Endodermal cell (in vitro differentiated cells): ENCODE data around the gene ALDOC. TPM values are rescaled to one million over a fixed set of nuclear protein-coding genes. Genes with fewer than 3 reads are reported as not detected.
A peak's percentile ranks its signal among the peaks of the same experiment; 100 is the strongest.

Source experiments
- DNase-seq: peaks from one replicate; pipeline ENCODE4 v3.0.0-alpha.2; 2017
- H3K27ac ChIP-seq: 2 replicates; pipeline ENCODE4 v1.5.1; 2013; ENCODE audit warnings: mild to moderate bottlenecking, low read depth, low read length, moderate library complexity
- H3K27me3 ChIP-seq: 2 replicates; pipeline ENCODE4 v1.6.1; 2013; ENCODE audit warnings: mild to moderate bottlenecking, low read length, moderate library complexity; ENCODE audit not compliant: insufficient read depth, control insufficient read depth, poor library complexity, severe bottlenecking
- H3K36me3 ChIP-seq: 2 replicates; pipeline ENCODE4 v1.7.0; 2013; ENCODE audit warnings: mild to moderate bottlenecking, low read length, moderate library complexity; ENCODE audit not compliant: control insufficient read depth, insufficient read depth
- H3K4me1 ChIP-seq: one replicate; pipeline ENCODE4 v1.7.0; 2013; ENCODE audit warnings: low read length; ENCODE audit not compliant: control insufficient read depth, insufficient read depth
- H3K4me3 ChIP-seq: 2 replicates; pipeline ENCODE4 v1.5.1; 2013; ENCODE audit warnings: mild to moderate bottlenecking, low read length, moderate library complexity
- H3K9ac ChIP-seq: 2 replicates; pipeline ENCODE4 v1.6.1; 2013; ENCODE audit warnings: mild to moderate bottlenecking, low read length, moderate library complexity; ENCODE audit not compliant: poor library complexity, severe bottlenecking; ENCODE audit errors: extremely low read depth
- H3K9me3 ChIP-seq: 2 replicates; pipeline ENCODE4 v1.6.1; 2013; ENCODE audit warnings: mild to moderate bottlenecking, low read length, moderate library complexity; ENCODE audit not compliant: control insufficient read depth
- H3K27ac Mint-ChIP-seq: 2 replicates; pipeline ENCODE4 v1.8.0; 2020; ENCODE audit warnings: mixed read lengths
- H3K27me3 Mint-ChIP-seq: 2 replicates; pipeline ENCODE4 v1.8.0; 2021; ENCODE audit warnings: mild to moderate bottlenecking, mixed read lengths; ENCODE audit not compliant: insufficient read depth
- H3K36me3 Mint-ChIP-seq: 2 replicates; pipeline ENCODE4 v1.8.0; 2020; ENCODE audit warnings: low read depth, mixed read lengths
- H3K4me1 Mint-ChIP-seq: 2 replicates; pipeline ENCODE4 v1.8.0; 2020; ENCODE audit warnings: mixed read lengths
- H3K4me3 Mint-ChIP-seq: 2 replicates; pipeline ENCODE4 v1.8.0; 2020; ENCODE audit warnings: mild to moderate bottlenecking, moderate library complexity, mixed read lengths
- H3K9me3 Mint-ChIP-seq: 2 replicates; pipeline ENCODE4 v1.8.0; 2020; ENCODE audit warnings: mild to moderate bottlenecking, mixed read lengths
- WGBS, 2 experiments: methylation state at CpG; one replicate each; pipeline versions ENCODE4 v1.1.5 to v1.1.7; 2013; ENCODE audit warnings: missing lambda C conversion rate in 2 of 2, mixed read lengths in 1 of 2; ENCODE audit not compliant: insufficient coverage in 1 of 2, insufficient read length in 1 of 2; 5-methylcytosine and 5-hydroxymethylcytosine counted together
- total RNA-seq, 2 donors: library from RNA; stranded (reverse); fragmentation: NEBNext Ultra II Directional in 1 of 2; extraction: Animal tissue kit (Norgen Biotek cat#: 25700) in 1 of 2; gene quantifications; 2 replicates in 1 of 2; 3 replicates in 1 of 2; pipeline ENCODE4 v1.2.1, GENCODE V29; 2021
- TF ChIP-seq, protein P1 (sequence below): fragments of 200-600 bp; sonication (generic); conservative IDR thresholded peaks from 2 replicates; pipeline ENCODE4 v1.5.0; 2021; ENCODE audit warnings: antibody characterized with exemption, mild to moderate bottlenecking

Gene ALDOC
- total RNA-seq, 2 donors from 2014 or later: 12.3 to 14.1 TPM

DNA sequence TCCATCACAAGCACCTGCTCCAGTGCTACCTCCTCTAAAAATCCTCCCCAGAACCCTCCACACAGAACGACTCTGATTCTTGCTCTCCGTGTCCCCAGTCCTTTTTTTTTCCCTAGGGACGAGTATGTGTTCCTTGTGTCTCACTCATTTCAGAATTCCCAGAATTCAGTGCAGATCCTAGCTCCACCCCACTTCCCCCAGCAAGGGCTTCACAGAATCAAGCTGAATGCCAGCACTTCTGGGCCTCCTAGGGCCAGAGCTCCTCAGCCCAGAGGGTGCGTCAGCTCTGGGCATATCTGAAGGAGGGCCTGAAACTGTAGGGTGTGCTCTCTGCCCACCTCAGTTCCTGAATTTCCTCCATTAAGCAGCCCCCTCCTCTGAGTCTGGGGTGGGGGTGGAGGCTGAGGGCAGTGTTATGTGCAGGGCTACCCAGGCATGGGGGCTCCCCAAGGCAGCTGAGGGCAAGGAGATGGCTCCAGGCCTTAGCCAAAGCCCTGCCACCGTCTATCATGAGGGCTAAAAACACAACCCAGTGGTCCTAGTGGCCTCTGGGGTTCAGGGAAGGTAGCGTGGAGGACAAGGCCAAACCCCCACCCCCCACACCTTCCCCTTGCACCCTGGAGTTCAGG lies 30.8 kb downstream of the ALDOC start:
- peaks cover 4% of the 10 kb centered on the region for H3K4me1 ChIP-seq
- 86 to 93% methylated on average over 4 to 6 of the region's 6 CpGs for WGBS, 2 experiments
- no peaks in the 10 kb centered on the region for H3K9me3 Mint-ChIP-seq
- no peaks in the 10 kb centered on the region for H3K27me3 ChIP-seq
- no peak overlapping the region for H3K27ac ChIP-seq
- H3K4me3 ChIP-seq: no peak overlapping the region
- TF ChIP-seq, protein P1, sequence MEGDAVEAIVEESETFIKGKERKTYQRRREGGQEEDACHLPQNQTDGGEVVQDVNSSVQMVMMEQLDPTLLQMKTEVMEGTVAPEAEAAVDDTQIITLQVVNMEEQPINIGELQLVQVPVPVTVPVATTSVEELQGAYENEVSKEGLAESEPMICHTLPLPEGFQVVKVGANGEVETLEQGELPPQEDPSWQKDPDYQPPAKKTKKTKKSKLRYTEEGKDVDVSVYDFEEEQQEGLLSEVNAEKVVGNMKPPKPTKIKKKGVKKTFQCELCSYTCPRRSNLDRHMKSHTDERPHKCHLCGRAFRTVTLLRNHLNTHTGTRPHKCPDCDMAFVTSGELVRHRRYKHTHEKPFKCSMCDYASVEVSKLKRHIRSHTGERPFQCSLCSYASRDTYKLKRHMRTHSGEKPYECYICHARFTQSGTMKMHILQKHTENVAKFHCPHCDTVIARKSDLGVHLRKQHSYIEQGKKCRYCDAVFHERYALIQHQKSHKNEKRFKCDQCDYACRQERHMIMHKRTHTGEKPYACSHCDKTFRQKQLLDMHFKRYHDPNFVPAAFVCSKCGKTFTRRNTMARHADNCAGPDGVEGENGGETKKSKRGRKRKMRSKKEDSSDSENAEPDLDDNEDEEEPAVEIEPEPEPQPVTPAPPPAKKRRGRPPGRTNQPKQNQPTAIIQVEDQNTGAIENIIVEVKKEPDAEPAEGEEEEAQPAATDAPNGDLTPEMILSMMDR: no peak
- no peak overlapping the region for H3K4me3 Mint-ChIP-seq
- no peak overlapping the region for H3K9ac ChIP-seq
- no peaks in the 10 kb centered on the region for H3K9me3 ChIP-seq
- peaks cover 6% of the 10 kb centered on the region for H3K36me3 Mint-ChIP-seq
- DNase-seq: peak; percentile 52
- H3K27me3 Mint-ChIP-seq: no peaks in the 10 kb centered on the region
- H3K4me1 Mint-ChIP-seq: peaks cover 17% of the 10 kb centered on the region
- no peak overlapping the region for H3K27ac Mint-ChIP-seq
- H3K36me3 ChIP-seq: no peaks in the 10 kb centered on the region

DNA sequence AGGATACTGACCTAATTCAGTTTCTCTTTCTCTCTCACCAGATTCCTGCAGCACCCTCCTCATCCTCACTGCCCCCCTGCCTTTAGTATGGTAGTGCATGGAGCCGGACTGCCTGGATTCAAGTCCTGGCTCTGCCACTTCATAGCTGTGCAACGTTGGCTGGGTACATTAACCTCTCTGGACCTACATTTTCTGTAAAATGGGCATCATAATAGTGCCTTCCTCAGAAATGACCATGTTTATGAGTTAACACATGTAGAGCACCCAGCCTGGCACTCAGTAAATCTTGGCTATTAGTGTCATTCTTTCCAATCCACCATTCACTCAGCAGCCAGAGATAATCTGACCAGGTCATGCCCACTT lies 31.6 kb downstream of the ALDOC start:
- Histone ChIP-seq H3K4me1 (peaks cover 4% of the 10 kb centered on the region), H3K9ac (no peak overlapping the region), H3K27me3 (no peaks in the 10 kb centered on the region), H3K4me3 (no peak overlapping the region), H3K36me3 (no peaks in the 10 kb centered on the region), H3K27ac (no peak overlapping the region), H3K9me3 (no peaks in the 10 kb centered on the region)
- 82 to 92% methylated on average over 2 of the region's 2 CpGs for WGBS, 2 experiments
- Mint-ChIP-seq H3K27me3 (no peaks in the 10 kb centered on the region), H3K9me3 (no peaks in the 10 kb centered on the region), H3K4me3 (no peak overlapping the region), H3K36me3 (peaks cover 6% of the 10 kb centered on the region), H3K27ac (no peak overlapping the region), H3K4me1 (peaks cover 17% of the 10 kb centered on the region)
- no peak for DNase-seq
- TF ChIP-seq, protein P1: no peak

DNA sequence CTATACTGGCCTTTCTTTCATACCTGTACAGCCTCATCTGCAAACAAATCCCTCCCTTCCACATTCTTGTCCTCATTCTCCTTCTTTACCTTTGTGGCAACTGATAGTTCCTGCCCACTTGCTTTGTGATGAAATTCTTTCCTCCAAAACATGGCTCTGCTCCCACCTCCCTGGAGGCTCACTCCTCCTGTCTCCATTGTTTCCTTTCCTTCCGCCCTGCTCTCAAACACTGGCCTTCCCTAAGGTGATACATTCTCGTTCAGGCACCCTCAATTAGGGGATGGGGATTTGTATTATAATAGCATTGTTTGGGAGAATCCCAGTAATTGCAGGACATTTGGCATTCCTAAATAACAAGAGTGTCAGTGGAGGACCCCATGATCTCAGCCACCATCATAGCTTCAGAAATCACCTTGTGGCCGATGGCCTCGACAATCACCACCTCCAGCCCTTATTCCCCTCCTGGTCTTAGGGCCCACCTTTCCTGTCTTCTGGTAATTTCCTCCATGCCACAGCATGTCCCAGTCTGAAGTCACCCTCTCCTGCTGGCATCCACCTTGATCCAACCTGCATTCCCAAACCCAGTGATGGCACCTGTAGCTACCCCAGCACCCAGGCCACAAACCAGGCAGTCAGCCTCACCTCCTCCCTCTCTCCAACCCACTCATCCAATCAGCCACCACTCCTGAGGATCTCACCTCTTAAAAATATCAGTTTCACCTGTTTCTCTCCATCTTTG lies 32.1 kb downstream of the ALDOC start:
- Histone ChIP-seq H3K36me3 (no peaks in the 10 kb centered on the region), H3K4me3 (no peak overlapping the region), H3K27me3 (no peaks in the 10 kb centered on the region), H3K4me1 (peaks cover 3% of the 10 kb centered on the region), H3K9me3 (no peaks in the 10 kb centered on the region), H3K27ac (no peak overlapping the region), H3K9ac (no peak overlapping the region)
- Mint-ChIP-seq H3K4me3 (no peak overlapping the region), H3K9me3 (no peaks in the 10 kb centered on the region), H3K36me3 (peaks cover 6% of the 10 kb centered on the region), H3K27ac (no peak overlapping the region), H3K4me1 (peaks cover 17% of the 10 kb centered on the region), H3K27me3 (no peaks in the 10 kb centered on the region)
- 85 to 100% methylated on average over 2 to 4 of the region's 4 CpGs for WGBS, 2 experiments
- peak; percentile 57 for DNase-seq
- TF ChIP-seq, protein P1: no peak
